Osteoblast (primary cell): Measurements from ENCODE around the gene AP3S2. TPM values are rescaled to one million over a fixed set of nuclear protein-coding genes. Genes with fewer than 3 reads are reported as not detected.
"Not testable (repeated sequence)": the region's sequence is repeated elsewhere in the genome, so short reads cannot be mapped to it uniquely, and the experiment has no call there.

ENCODE experiments used
- DNase-seq: peaks from one replicate; pipeline ENCODE4 v3.0.0; 2011; ENCODE audit warnings: low spot score, mixed read lengths; ENCODE audit not compliant: insufficient read length; ENCODE audit errors: missing footprints
- H2AFZ ChIP-seq: 2 replicates; pipeline ENCODE4 v1.6.0; 2011; ENCODE audit warnings: mild to moderate bottlenecking, low read length
- H3K27ac ChIP-seq: 2 replicates; pipeline ENCODE4 v1.5.1; 2011; ENCODE audit warnings: mild to moderate bottlenecking, low read depth, low read length, moderate library complexity
- H3K27me3 ChIP-seq: 2 replicates; pipeline ENCODE4 v1.6.0; 2012; ENCODE audit warnings: mild to moderate bottlenecking, control low read depth, inconsistent platforms, low read length, moderate library complexity; ENCODE audit not compliant: insufficient read depth
- H3K36me3 ChIP-seq: 2 replicates; pipeline ENCODE4 v1.5.1; 2011; ENCODE audit warnings: mild to moderate bottlenecking, low read length, control low read depth, moderate library complexity; ENCODE audit not compliant: insufficient read depth
- H3K4me1 ChIP-seq: 2 replicates; pipeline ENCODE4 v1.5.1; 2011; ENCODE audit warnings: mild to moderate bottlenecking, low read length, control low read depth, moderate library complexity; ENCODE audit not compliant: insufficient read depth
- H3K4me2 ChIP-seq: 2 replicates; pipeline ENCODE4 v1.6.0; 2011; ENCODE audit warnings: mild to moderate bottlenecking, low read length; ENCODE audit not compliant: insufficient read depth
- H3K4me3 ChIP-seq: fragments of 200-600 bp; sonication (generic); 3 replicates; pipeline ENCODE4 v1.5.1; 2012; ENCODE audit warnings: mild to moderate bottlenecking, low read length, inconsistent platforms; ENCODE audit not compliant: insufficient read depth
- H3K79me2 ChIP-seq: 2 replicates; pipeline ENCODE4 v1.6.0; 2012; ENCODE audit warnings: mild to moderate bottlenecking, low read length, control low read depth, inconsistent platforms; ENCODE audit not compliant: insufficient read depth
- H3K9me3 ChIP-seq: 2 replicates; pipeline ENCODE4 v1.5.1; 2011; ENCODE audit warnings: low read depth, low read length, control low read depth
- H4K20me1 ChIP-seq: 2 replicates; pipeline ENCODE4 v1.6.0; 2012; ENCODE audit warnings: mild to moderate bottlenecking, low read length, control low read depth; ENCODE audit not compliant: insufficient read depth
- total RNA-seq: library from RNA; depleted of rRNA; stranded (reverse); fragments of >200 nt; gene quantifications from 2 replicates; pipeline ENCODE4 v1.2.3, GENCODE V29; 2012
- TF ChIP-seq, protein P1 (sequence below): IDR thresholded peaks from 2 replicates; pipeline ENCODE4 v1.5.1; 2011; ENCODE audit warnings: mild to moderate bottlenecking, low read depth, low read length, moderate library complexity; ENCODE audit errors: extremely low read depth

Gene AP3S2
- total RNA-seq, 1 donor: 63.7 TPM

DNA sequence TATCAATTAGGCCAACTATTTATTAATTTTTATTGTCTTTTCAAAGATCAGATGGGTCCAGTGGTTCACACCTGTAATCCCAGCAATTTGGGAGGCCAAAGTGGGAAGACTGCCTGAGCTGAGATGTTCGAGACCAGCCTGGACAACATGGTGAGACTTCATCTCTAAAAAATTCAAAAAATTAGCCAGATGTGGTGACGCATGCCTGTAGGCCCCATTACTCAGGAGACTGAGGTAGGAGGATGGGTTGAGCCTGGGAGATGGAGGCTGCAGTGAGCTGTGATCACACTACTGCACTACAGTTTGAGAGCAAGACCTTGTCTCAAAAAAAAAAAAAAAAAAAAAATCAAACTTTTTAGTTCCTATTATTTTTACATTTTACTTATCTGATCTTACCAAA, 8.2 kb downstream of the AP3S2 start:
- DNase-seq: no peak
- Histone ChIP-seq H3K9me3 (no peaks in the 10 kb centered on the region), H3K4me1 (peaks cover 6% of the 10 kb centered on the region), H3K27ac (no peak overlapping the region), H2AFZ (no peak overlapping the region), H3K79me2 (peaks cover 5% of the 10 kb centered on the region), H3K36me3 (peaks cover 61% of the 10 kb centered on the region), H4K20me1 (peaks cover 3% of the 10 kb centered on the region), H3K27me3 (no peaks in the 10 kb centered on the region), H3K4me3 (no peak overlapping the region), H3K4me2 (no peak overlapping the region)
- TF ChIP-seq, protein P1, sequence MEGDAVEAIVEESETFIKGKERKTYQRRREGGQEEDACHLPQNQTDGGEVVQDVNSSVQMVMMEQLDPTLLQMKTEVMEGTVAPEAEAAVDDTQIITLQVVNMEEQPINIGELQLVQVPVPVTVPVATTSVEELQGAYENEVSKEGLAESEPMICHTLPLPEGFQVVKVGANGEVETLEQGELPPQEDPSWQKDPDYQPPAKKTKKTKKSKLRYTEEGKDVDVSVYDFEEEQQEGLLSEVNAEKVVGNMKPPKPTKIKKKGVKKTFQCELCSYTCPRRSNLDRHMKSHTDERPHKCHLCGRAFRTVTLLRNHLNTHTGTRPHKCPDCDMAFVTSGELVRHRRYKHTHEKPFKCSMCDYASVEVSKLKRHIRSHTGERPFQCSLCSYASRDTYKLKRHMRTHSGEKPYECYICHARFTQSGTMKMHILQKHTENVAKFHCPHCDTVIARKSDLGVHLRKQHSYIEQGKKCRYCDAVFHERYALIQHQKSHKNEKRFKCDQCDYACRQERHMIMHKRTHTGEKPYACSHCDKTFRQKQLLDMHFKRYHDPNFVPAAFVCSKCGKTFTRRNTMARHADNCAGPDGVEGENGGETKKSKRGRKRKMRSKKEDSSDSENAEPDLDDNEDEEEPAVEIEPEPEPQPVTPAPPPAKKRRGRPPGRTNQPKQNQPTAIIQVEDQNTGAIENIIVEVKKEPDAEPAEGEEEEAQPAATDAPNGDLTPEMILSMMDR: no peak

DNA sequence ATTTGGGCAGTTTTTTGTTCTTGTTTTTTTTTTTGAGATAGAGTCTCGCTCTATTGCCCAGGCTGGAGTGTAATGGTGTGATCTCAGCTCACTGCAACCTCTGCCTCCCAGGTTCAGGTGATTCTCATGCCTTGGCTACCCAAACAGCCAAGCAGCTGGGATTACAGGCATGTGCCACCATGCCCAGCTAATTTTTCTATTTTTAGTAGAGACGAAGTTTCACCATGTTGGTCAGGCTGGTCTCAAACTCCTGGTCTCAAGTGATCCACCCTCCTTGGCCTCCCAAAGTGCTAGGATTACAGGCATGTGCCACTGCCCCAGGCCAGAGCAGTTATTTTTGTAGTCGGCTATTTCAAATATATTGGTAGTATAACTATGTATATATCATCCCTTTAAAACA, 8.6 kb downstream of the AP3S2 start:
- not testable (repeated sequence) for H2AFZ ChIP-seq, H3K79me2 ChIP-seq, H3K27me3 ChIP-seq, H4K20me1 ChIP-seq, H3K9me3 ChIP-seq, DNase-seq, H3K4me1 ChIP-seq, H3K27ac ChIP-seq, H3K4me3 ChIP-seq, H3K4me2 ChIP-seq
- H3K36me3 ChIP-seq: peaks cover 61% of the 10 kb centered on the region

DNA sequence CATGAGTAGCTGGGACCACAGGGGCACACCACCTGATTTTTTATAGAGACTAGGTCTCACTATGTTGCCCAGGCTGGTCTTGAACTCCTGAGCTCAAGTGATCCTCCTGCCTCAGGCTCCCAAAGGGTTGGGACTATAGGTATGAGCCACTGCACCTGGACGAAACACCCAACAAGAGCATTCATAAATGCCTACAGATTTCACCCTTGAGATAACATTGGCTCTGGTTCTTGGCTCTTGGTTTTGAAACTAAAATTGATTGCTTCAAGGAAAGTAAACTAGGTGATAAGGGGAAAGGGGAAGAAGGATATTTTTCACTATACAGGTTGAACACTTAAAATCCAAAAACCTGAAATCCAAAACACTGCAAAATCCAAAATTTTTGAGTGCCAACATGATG, 10.3 kb downstream of the AP3S2 start:
- H3K27ac ChIP-seq: no peak overlapping the region
- H3K4me3 ChIP-seq: no peak overlapping the region
- H2AFZ ChIP-seq: no peak overlapping the region
- H4K20me1 ChIP-seq: no peaks in the 10 kb centered on the region
- H3K9me3 ChIP-seq: no peaks in the 10 kb centered on the region
- no peak overlapping the region for H3K4me2 ChIP-seq
- TF ChIP-seq, protein P1: no peak
- H3K79me2 ChIP-seq: no peaks in the 10 kb centered on the region
- H3K36me3 ChIP-seq: peaks cover 64% of the 10 kb centered on the region
- DNase-seq: no peak
- H3K4me1 ChIP-seq: peaks cover 5% of the 10 kb centered on the region
- H3K27me3 ChIP-seq: no peaks in the 10 kb centered on the region

DNA sequence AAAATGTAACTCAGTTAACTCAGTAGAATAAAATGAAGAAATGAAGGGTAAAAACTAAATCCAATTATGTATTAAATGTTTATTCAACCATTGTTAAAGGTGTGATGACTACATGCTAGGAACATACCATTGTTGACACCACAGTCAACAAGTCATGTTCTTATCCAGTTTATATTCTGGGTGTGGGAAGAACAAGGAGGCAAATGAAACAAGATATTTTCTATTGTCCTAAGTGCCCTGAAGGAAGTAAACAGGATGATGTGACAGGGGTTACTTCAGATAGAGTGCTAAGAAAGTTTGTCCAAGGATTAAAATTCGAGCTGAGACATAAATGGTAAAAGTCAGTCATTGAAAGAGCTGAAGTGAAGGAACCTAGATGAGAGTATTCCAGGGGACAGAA, 13.1 kb downstream of the AP3S2 start:
- no peak for DNase-seq
- Histone ChIP-seq H3K4me3 (no peak overlapping the region), H2AFZ (no peak overlapping the region), H3K27me3 (no peaks in the 10 kb centered on the region), H3K4me2 (no peak overlapping the region), H3K4me1 (no peaks in the 10 kb centered on the region), H3K79me2 (no peaks in the 10 kb centered on the region), H3K9me3 (no peaks in the 10 kb centered on the region), H3K36me3 (peaks cover 63% of the 10 kb centered on the region), H3K27ac (no peak overlapping the region), H4K20me1 (no peaks in the 10 kb centered on the region)
- TF ChIP-seq, protein P1: no peak
